Ishikawa (cell line): Measurements from ENCODE around the gene CDPF1.

Experiments
- CEBPB ChIP-seq: IDR thresholded peaks from 2 replicates; pipeline ENCODE4 v1.6.1; 2012
- CREB1 ChIP-seq: IDR thresholded peaks from 2 replicates; pipeline ENCODE4 v1.6.1; 2012; ENCODE audit warnings: low read depth
- EGR1 ChIP-seq: IDR thresholded peaks from 2 replicates; pipeline ENCODE4 v1.6.1; 2012
- EP300 ChIP-seq: IDR thresholded peaks from 2 replicates; pipeline ENCODE4 v1.6.1; 2012; ENCODE audit warnings: borderline replicate concordance
- FOXM1 ChIP-seq: IDR thresholded peaks from 2 replicates; pipeline ENCODE4 v1.6.1; 2012; ENCODE audit warnings: low read depth, borderline replicate concordance
- MAX ChIP-seq: IDR thresholded peaks from 2 replicates; pipeline ENCODE4 v1.6.1; 2012
- NFIC ChIP-seq: IDR thresholded peaks from 2 replicates; pipeline ENCODE4 v1.6.1; 2012
- RAD21 ChIP-seq: IDR thresholded peaks from 2 replicates; pipeline ENCODE4 v1.6.1; 2012; ENCODE audit warnings: low read depth
- REST ChIP-seq: IDR thresholded peaks from 2 replicates; pipeline ENCODE4 v1.6.1; 2012; ENCODE audit warnings: low read depth, mild to moderate bottlenecking
- TAF1 ChIP-seq: IDR thresholded peaks from 2 replicates; pipeline ENCODE4 v1.6.1; 2012; ENCODE audit warnings: low read depth, mild to moderate bottlenecking
- TCF12 ChIP-seq: IDR thresholded peaks from 2 replicates; pipeline ENCODE4 v1.6.1; 2012; ENCODE audit warnings: low read depth
- USF1 ChIP-seq: IDR thresholded peaks from 2 replicates; pipeline ENCODE4 v1.6.1; 2012
- YY1 ChIP-seq: IDR thresholded peaks from 2 replicates; pipeline ENCODE4 v1.6.1; 2012; ENCODE audit warnings: low read depth
- ZBTB7A ChIP-seq: IDR thresholded peaks from 2 replicates; pipeline ENCODE4 v1.6.1; 2012; ENCODE audit warnings: low read depth

GRCh38 chr22:46262449-46263215 is 12.5 kb upstream of the CDPF1 start:
- TF ChIP-seq CREB1 (no peak), FOXM1 (no peak), MAX (no peak), TAF1 (no peak), EP300 (no peak), RAD21 (no peak), NFIC (no peak), REST (no peak), CEBPB (no peak), EGR1 (no peak), USF1 (no peak), YY1 (no peak), ZBTB7A (no peak), TCF12 (no peak)
